DOHH2 (cell line): Measurements from ENCODE around the gene GPR160.

Source experiments
- H3F3A ChIP-seq: fragments of 200-600 bp; sonication (generic), shearing (Covaris generic); 2 replicates; pipeline ENCODE4 v1.6.0; 2016; ENCODE audit warnings: antibody characterized with exemption, mild to moderate bottlenecking; ENCODE audit not compliant: control insufficient read depth, insufficient read depth
- H3K27ac ChIP-seq: fragments of 200-600 bp; sonication (generic); 2 replicates; pipeline ENCODE4 v1.5.1; 2014; ENCODE audit warnings: low read depth, mild to moderate bottlenecking, low read length, moderate library complexity
- H3K27me3 ChIP-seq: fragments of 200-600 bp; sonication (generic); 2 replicates; pipeline ENCODE4 v1.6.1; 2014; ENCODE audit warnings: mild to moderate bottlenecking, low read length, mixed read lengths; ENCODE audit not compliant: control insufficient read depth
- H3K36me3 ChIP-seq: fragments of 200-600 bp; sonication (generic); 2 replicates; pipeline ENCODE4 v1.6.1; 2014; ENCODE audit warnings: mild to moderate bottlenecking, low read length, moderate library complexity, mixed read lengths; ENCODE audit not compliant: control insufficient read depth
- H3K4me1 ChIP-seq: fragments of 200-600 bp; sonication (generic); 2 replicates; pipeline ENCODE4 v1.6.1; 2014; ENCODE audit warnings: mild to moderate bottlenecking, low read length, mixed read lengths; ENCODE audit not compliant: control insufficient read depth
- H3K4me2 ChIP-seq: fragments of 200-600 bp; sonication (generic); 2 replicates; pipeline ENCODE4 v1.6.0; 2014; ENCODE audit warnings: mild to moderate bottlenecking, low read length, moderate library complexity
- H3K4me3 ChIP-seq: fragments of 200-600 bp; sonication (generic); 2 replicates; pipeline ENCODE4 v1.5.1; 2014; ENCODE audit warnings: mild to moderate bottlenecking, low read length, mixed read lengths
- H3K79me2 ChIP-seq: fragments of 200-600 bp; sonication (generic); 2 replicates; pipeline ENCODE4 v1.6.1; 2014; ENCODE audit warnings: mild to moderate bottlenecking, low read length, mixed read lengths; ENCODE audit not compliant: control insufficient read depth
- H3K9me2 ChIP-seq: fragments of 200-600 bp; sonication (generic); replicated peaks from 2 replicates; pipeline ENCODE4 v1.6.1; 2014; ENCODE audit warnings: mild to moderate bottlenecking, low read length, mixed read lengths; ENCODE audit not compliant: control insufficient read depth
- H3K9me3 ChIP-seq: fragments of 200-600 bp; sonication (generic); 2 replicates; pipeline ENCODE4 v1.6.1; 2014; ENCODE audit warnings: antibody characterized with exemption, low read length, mixed read lengths; ENCODE audit not compliant: control insufficient read depth, insufficient read depth
- H4K20me1 ChIP-seq: fragments of 200-600 bp; sonication (generic); 2 replicates; pipeline ENCODE4 v1.6.0; 2014; ENCODE audit warnings: low read depth, mild to moderate bottlenecking, antibody characterized with exemption, low read length, moderate library complexity; ENCODE audit not compliant: control insufficient read depth, insufficient read depth
- CTCF ChIP-seq: fragments of 200-600 bp; sonication (generic); IDR thresholded peaks from one replicate; pipeline ENCODE4 v1.5.1; 2014; ENCODE audit warnings: antibody characterized with exemption, mild to moderate bottlenecking, low read depth, low read length; ENCODE audit not compliant: poor library complexity, severe bottlenecking
- EZH2phosphoT487 ChIP-seq: fragments of 200-600 bp; sonication (generic); IDR thresholded peaks from 2 replicates; pipeline ENCODE4 v1.6.1; 2017; ENCODE audit warnings: borderline replicate concordance, mild to moderate bottlenecking, antibody characterized with exemption, low read length, moderate library complexity, mixed read lengths

Gene GPR160

DNA sequence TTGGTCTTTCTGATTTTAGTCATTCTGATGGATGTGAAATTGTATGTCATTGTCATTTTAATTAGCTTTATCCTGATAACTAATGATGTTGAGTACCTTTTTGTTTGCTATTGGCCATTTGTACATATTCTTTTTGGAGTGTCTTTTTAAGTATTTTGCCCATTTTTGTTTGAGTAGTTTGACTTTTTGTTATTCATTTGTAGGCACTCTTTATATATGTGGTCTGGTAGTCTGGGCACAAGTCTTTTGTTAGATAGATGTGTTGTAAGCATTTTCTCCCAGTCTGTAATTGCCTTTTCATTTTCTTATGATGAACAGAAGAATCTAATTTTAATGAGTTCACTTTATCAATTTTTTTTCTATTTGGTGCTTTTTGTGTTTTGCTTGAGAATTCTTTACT is 14.6 kb downstream of the GPR160 start:
- TF ChIP-seq EZH2phosphoT487 (no peak), CTCF (no peak)
- Histone ChIP-seq H3K4me3 (no peak overlapping the region), H3K36me3 (peaks cover 13% of the 10 kb centered on the region), H3K27me3 (no peaks in the 10 kb centered on the region), H3K79me2 (peaks cover 12% of the 10 kb centered on the region), H3F3A (peaks cover 7% of the 10 kb centered on the region), H4K20me1 (no peaks in the 10 kb centered on the region), H3K9me3 (no peaks in the 10 kb centered on the region), H3K9me2 (no peaks in the 10 kb centered on the region), H3K27ac (no peak overlapping the region), H3K4me2 (no peak overlapping the region), H3K4me1 (peaks cover 35% of the 10 kb centered on the region)

DNA sequence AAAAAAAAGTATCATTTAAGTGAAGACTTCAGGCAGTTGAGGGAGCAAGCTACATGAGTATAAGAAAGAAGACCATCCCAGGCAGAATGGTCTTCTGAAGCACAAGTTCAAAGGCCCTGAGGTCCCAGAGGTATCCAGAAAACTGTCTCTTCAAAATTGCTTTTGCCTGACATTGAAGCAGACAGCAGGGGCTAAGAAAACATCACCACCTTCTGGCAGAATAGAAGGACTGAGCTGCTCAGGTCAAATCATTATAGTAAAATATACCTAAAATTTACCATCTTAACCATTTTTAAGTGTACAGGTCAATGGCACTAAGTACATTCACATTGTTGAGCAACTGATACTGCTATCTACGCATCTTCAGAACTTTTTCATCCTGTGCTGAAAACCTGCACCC is 16.4 kb downstream of the GPR160 start:
- H3K27ac ChIP-seq: no peak overlapping the region

DNA sequence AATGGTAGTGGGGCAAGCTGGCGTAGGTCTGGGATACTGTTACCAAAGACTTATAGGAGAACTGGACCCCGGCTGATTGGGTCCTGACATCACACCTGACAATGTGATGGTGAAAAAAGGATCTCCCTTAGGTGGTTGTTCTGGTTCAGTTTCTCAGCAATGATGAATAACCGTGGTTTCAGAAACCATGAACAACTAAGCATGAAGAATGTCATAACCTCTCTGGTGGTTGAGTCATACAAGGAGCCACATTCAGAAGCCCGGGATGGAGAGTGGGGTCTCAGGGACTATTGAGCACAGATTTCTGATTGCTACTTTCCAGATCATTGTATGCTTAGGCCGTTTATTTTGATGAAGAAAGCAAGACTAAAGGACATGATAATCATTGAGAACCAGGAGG is 17.4 kb downstream of the GPR160 start:
- no peaks in the 10 kb centered on the region for H3K9me3 ChIP-seq
- peaks cover 12% of the 10 kb centered on the region for H3K79me2 ChIP-seq
- TF ChIP-seq EZH2phosphoT487 (no peak), CTCF (no peak)
- H3K27ac ChIP-seq: no peak overlapping the region
- peaks cover 15% of the 10 kb centered on the region for H3K36me3 ChIP-seq
- H3K9me2 ChIP-seq: no peaks in the 10 kb centered on the region
- no peaks in the 10 kb centered on the region for H3K27me3 ChIP-seq
- H3K4me1 ChIP-seq: peaks cover 50% of the 10 kb centered on the region
- H3K4me3 ChIP-seq: peak overlapping the region; percentile 58
- no peaks in the 10 kb centered on the region for H4K20me1 ChIP-seq
- peak overlapping the region; percentile 55 for H3K4me2 ChIP-seq
- H3F3A ChIP-seq: peaks cover 9% of the 10 kb centered on the region

More for the DNA sequence above, 16.4 kb downstream of the GPR160 start:
- Histone ChIP-seq H3K9me2 (no peaks in the 10 kb centered on the region), H3F3A (peaks cover 9% of the 10 kb centered on the region), H3K27me3 (no peaks in the 10 kb centered on the region), H4K20me1 (no peaks in the 10 kb centered on the region), H3K4me2 (no peak overlapping the region), H3K79me2 (peaks cover 12% of the 10 kb centered on the region), H3K4me1 (peaks cover 50% of the 10 kb centered on the region), H3K4me3 (no peak overlapping the region), H3K9me3 (no peaks in the 10 kb centered on the region), H3K36me3 (peaks cover 15% of the 10 kb centered on the region)
- peak; percentile 66 for TF ChIP-seq CTCF
- no peak for TF ChIP-seq EZH2phosphoT487
